ENCODE results near the gene HGD.

DNA sequence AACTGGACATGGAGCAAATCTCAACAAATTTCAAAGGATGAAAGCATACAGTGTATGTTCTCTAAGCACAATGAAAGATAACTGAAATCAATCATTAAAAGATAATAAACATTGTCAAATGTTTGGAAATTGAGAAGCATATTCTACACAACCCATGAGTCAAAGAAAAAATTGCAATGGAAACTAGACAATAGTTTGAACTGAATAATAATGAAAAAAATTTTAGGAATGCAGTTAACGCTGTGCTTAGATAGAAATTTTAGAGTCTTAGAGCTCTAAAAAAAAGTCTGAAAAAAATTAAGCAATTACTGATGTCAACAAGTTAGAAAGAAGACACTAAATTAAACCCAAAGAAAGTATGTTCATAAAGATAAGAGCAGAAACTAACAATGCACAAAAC is 44.8 kb upstream of the HGD start:
- TF ChIP-seq, protein P1, sequence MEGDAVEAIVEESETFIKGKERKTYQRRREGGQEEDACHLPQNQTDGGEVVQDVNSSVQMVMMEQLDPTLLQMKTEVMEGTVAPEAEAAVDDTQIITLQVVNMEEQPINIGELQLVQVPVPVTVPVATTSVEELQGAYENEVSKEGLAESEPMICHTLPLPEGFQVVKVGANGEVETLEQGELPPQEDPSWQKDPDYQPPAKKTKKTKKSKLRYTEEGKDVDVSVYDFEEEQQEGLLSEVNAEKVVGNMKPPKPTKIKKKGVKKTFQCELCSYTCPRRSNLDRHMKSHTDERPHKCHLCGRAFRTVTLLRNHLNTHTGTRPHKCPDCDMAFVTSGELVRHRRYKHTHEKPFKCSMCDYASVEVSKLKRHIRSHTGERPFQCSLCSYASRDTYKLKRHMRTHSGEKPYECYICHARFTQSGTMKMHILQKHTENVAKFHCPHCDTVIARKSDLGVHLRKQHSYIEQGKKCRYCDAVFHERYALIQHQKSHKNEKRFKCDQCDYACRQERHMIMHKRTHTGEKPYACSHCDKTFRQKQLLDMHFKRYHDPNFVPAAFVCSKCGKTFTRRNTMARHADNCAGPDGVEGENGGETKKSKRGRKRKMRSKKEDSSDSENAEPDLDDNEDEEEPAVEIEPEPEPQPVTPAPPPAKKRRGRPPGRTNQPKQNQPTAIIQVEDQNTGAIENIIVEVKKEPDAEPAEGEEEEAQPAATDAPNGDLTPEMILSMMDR (IDR thresholded peaks at IDR 0.05) = no peak
- TF ChIP-seq POLR2A (IDR thresholded peaks at IDR 0.05) = no peak
- TF ChIP-seq EP300 (IDR thresholded peaks at IDR 0.05) = no peak
- TF ChIP-seq POLR2AphosphoS5 (IDR thresholded peaks at IDR 0.05) = no peak
